ENCODE measurements around the gene SLC34A3. TPM values are rescaled to one million over a fixed set of nuclear protein-coding genes. Genes with fewer than 3 reads are reported as not detected.
A peak's percentile ranks its signal among the peaks of the same experiment; 100 is the strongest.

Gene SLC34A3
- total RNA-seq, 1 donor from 2014 or later, result not detected

DNA sequence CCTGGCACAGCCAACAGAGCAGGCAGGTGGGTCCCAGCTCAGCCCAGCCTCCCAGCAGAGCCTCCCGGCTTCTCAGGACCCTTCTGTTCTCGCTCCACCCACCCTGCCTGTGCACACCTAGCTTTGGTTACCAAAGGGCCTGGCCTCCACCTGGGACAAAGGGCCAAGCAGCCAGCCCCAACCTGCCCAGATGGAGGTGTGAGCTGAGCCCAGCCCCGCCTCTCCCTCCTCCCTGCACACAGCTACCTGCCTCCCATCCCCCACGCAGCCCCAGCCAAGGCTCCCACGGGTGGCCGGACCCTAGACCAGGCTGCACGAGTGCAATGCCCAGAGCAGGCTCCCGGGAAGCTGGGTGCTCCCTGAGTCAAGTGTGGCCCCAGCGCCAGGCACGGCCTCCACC, 35.8 kb upstream of the SLC34A3 start:
- Mint-ChIP-seq H3K27me3 (ENCODE audit: unreplicated experiment) (peaks cover 9% of the 10 kb centered on the region), H3K9me3 (ENCODE audit: unreplicated experiment) (no peaks in the 10 kb centered on the region), H3K36me3 (ENCODE audit: low read depth, unreplicated experiment) (no peaks in the 10 kb centered on the region), H3K4me3 (ENCODE audit: unreplicated experiment) (no peak overlapping the region), H3K4me1 (ENCODE audit: unreplicated experiment) (no peaks in the 10 kb centered on the region), H3K27ac (ENCODE audit: unreplicated experiment) (no peak overlapping the region)
- no peak for DNase-seq (ENCODE audit: low spot score)
- TF ChIP-seq, protein P1, sequence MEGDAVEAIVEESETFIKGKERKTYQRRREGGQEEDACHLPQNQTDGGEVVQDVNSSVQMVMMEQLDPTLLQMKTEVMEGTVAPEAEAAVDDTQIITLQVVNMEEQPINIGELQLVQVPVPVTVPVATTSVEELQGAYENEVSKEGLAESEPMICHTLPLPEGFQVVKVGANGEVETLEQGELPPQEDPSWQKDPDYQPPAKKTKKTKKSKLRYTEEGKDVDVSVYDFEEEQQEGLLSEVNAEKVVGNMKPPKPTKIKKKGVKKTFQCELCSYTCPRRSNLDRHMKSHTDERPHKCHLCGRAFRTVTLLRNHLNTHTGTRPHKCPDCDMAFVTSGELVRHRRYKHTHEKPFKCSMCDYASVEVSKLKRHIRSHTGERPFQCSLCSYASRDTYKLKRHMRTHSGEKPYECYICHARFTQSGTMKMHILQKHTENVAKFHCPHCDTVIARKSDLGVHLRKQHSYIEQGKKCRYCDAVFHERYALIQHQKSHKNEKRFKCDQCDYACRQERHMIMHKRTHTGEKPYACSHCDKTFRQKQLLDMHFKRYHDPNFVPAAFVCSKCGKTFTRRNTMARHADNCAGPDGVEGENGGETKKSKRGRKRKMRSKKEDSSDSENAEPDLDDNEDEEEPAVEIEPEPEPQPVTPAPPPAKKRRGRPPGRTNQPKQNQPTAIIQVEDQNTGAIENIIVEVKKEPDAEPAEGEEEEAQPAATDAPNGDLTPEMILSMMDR (IDR thresholded peaks at IDR 0.05; ENCODE audit: unreplicated experiment), result no peak

DNA sequence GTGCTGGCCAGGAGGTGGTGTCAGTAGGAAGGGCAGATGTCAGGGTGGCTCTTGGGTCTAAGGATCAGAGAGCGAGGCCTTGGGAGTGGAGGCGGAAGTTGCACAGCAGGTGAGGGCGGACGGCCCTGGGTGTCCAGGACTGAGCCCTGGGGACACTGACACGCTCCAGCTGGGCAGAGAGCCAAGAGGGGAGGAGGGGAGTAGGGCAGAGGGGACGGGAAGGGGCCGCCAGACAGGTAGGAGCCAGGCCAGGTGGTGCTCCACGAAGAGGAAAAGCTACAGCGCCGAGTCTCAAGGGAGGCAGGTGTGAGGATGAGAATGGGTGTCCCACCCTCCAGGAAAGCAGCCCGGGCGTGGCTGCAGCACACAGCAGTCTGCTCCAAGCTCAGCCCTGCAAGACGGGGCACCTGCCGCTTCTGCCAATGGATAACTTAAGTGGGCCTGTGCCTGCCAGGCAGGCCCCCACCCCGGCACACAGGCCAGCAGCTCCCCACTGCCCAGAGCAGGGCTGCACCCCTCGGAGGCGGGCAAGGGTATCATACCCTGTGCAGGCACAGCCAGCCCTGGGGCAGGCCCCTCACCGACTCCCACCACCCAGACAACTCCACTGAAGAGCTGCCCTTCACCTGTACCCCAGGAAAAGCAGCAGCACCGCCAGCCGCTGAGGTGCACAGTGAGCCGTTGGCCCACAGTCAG, 35.0 kb upstream of the SLC34A3 start:
- no peaks in the 10 kb centered on the region for H3K36me3 Mint-ChIP-seq (ENCODE audit: low read depth, unreplicated experiment)
- H3K27me3 Mint-ChIP-seq (ENCODE audit: unreplicated experiment), result peaks cover 7% of the 10 kb centered on the region
- DNase-seq (ENCODE audit: low spot score), result no peak
- no peaks in the 10 kb centered on the region for H3K4me1 Mint-ChIP-seq (ENCODE audit: unreplicated experiment)
- TF ChIP-seq, protein P1 (IDR thresholded peaks at IDR 0.05; ENCODE audit: unreplicated experiment), result no peak
- H3K4me3 Mint-ChIP-seq (ENCODE audit: unreplicated experiment), result no peak overlapping the region
- H3K9me3 Mint-ChIP-seq (ENCODE audit: unreplicated experiment), result no peaks in the 10 kb centered on the region
- H3K27ac Mint-ChIP-seq (ENCODE audit: unreplicated experiment), result no peak overlapping the region

DNA sequence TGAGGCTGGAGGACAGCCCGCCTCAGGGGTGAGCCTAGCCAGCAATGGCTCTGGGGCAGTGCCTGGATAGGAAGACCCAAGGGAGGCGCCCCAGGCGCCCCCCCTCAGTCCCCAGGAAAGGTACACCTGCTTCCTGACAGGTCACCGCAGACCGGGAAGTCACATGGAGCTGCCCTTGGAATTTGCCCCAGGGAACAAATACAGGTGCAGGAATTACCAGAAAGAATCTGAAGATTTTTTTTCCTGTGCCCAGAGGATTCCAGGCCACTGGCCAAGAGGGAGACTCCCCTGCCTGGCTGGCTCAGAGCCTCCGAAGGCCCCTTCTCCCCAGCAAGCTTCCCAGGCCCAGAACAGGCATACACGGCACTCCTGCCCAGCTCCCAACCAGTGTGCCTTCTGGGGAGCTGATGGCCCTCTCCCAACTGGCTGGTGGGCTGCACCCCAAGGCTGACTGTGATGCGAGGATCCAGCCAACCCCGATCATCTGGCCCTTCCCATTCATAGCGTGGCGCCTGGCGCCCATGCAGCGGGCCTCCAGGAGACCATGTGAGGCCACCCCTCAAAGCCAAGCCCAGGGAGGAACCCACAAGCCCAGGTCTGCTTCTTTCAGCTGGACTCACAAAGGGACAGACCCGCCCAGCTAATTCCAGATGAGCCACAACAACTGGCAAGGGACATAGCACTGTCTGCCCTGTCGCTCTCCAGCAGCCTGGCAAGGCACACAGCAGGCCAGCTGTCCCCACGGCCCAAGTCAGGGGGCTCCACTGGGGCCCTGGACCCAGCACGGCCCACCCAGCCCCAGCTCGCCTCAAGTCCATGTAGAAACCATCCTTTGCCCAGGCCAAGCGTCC, 32.4 kb upstream of the SLC34A3 start:
- TF ChIP-seq, protein P1 (IDR thresholded peaks at IDR 0.05; ENCODE audit: unreplicated experiment), result no peak
- no peak for DNase-seq (ENCODE audit: low spot score)
- H3K4me1 Mint-ChIP-seq (ENCODE audit: unreplicated experiment), result no peaks in the 10 kb centered on the region
- H3K27ac Mint-ChIP-seq (ENCODE audit: unreplicated experiment), result no peak overlapping the region
- peaks cover 9% of the 10 kb centered on the region for H3K27me3 Mint-ChIP-seq (ENCODE audit: unreplicated experiment)
- no peaks in the 10 kb centered on the region for H3K9me3 Mint-ChIP-seq (ENCODE audit: unreplicated experiment)
- H3K36me3 Mint-ChIP-seq (ENCODE audit: low read depth, unreplicated experiment), result no peaks in the 10 kb centered on the region
- H3K4me3 Mint-ChIP-seq (ENCODE audit: unreplicated experiment), result peak overlapping the region; percentile 4

DNA sequence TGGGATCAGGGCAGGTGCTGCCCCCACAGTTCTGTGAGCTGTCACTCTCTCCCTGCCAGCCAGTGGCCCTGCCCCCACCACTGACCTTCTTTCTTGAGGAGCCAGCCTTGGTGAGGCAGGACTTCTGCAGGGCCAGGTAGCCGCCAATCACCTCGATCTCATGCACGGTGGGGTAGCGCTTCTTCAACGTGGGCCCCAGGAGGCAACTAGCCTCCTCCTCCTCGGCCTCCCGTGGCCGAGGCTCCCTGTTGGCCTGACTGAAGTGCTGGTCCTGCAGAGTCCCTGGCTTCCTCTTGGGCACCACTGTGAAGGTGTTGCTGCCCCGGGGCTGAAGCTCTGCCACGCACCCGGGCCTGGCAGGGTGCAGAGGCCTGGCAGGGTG, 31.8 kb upstream of the SLC34A3 start:
- no peak overlapping the region for H3K27ac Mint-ChIP-seq (ENCODE audit: unreplicated experiment)
- H3K36me3 Mint-ChIP-seq (ENCODE audit: low read depth, unreplicated experiment), result no peaks in the 10 kb centered on the region
- H3K4me1 Mint-ChIP-seq (ENCODE audit: unreplicated experiment), result no peaks in the 10 kb centered on the region
- peaks cover 9% of the 10 kb centered on the region for H3K27me3 Mint-ChIP-seq (ENCODE audit: unreplicated experiment)
- no peaks in the 10 kb centered on the region for H3K9me3 Mint-ChIP-seq (ENCODE audit: unreplicated experiment)
- H3K4me3 Mint-ChIP-seq (ENCODE audit: unreplicated experiment), result no peak overlapping the region
- TF ChIP-seq, protein P1 (IDR thresholded peaks at IDR 0.05; ENCODE audit: unreplicated experiment), result no peak
- no peak for DNase-seq (ENCODE audit: low spot score)

All from endothelial cell (in vitro differentiated cells).